GM18526 (cell line): Measurements from ENCODE around the gene ARMC3.

Source experiments
- POLR2A ChIP-seq: IDR thresholded peaks from 3 replicates; pipeline ENCODE4 v1.6.1; 2011; ENCODE audit not compliant: insufficient read length; ENCODE audit errors: extremely low read depth

ARMC3 gene

DNA sequence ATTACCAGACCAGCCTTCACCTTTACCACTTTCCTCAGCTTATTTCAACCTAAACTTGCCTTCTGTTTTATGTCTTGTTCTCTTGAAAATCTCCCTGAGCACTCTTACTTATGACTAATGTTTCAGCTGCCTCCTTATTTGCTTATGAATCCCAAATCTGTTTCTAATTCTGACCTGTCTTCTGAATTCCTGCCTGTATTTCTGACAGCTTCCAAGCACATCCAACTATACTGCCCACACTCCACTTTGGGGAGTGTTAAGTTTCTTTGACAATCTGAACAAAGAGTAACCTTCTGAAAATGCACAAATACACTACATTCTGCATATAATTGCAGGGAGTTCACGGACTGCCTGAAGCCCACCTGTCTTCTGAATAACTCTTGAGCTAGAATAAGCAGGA, 48.7 kb downstream of the ARMC3 start:
- TF ChIP-seq POLR2A, result no peak

DNA sequence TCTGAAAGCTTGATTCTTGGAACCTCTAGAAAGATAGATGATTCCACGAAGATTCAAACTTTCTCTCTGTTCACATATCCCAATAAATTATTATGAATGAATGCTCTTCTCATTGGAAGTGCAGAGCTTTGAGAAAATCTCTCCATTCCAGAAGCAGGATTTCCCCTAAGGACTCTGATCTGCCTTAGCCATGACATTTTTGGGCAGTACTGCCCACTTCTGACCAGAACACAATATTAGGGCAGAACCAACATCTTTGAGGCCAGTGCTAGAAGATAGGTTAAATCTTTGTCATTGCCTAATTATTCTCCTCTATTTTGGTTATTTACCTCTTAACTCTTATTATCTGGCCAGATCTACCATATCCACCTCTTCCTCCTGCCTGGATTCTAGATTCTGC, 49.9 kb downstream of the ARMC3 start:
- no peak for TF ChIP-seq POLR2A

DNA sequence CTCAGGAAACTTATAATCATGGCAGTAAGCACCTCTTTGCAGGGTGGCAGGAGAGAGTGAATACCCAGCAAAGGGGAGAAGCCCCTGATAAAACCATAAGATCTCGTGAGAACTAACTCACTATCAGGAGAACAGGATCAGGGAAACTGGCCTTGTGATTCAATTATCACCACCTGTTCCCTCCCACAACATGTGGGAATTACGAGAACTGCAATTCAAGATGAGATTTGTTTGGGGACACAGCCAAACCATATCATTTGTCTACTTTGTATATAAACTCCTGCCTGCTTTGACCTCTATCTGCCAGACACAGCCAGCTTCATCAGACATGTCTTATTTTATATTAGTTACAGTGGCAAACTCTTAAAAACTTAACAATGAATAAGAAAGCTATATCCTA, 50.4 kb downstream of the ARMC3 start:
- no peak for TF ChIP-seq POLR2A

DNA sequence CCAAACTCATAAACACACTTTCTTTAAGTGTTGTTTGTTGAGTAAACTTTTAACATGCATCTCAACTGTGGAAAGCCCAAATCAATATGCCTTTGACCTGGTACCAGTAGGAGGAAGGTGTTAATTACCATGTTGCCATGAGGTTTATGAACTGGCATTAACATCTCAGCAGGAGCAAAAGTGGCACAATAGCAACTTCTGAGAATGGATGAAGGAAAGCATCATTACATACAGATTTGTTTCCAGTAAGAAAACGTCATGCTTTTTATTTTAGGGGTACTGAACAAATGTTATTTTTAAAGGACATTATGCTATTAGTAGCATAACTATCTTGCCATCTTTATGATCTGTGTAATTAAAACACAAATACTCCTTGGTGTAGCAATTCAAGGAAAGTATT, 51.1 kb downstream of the ARMC3 start:
- TF ChIP-seq POLR2A, result no peak

DNA sequence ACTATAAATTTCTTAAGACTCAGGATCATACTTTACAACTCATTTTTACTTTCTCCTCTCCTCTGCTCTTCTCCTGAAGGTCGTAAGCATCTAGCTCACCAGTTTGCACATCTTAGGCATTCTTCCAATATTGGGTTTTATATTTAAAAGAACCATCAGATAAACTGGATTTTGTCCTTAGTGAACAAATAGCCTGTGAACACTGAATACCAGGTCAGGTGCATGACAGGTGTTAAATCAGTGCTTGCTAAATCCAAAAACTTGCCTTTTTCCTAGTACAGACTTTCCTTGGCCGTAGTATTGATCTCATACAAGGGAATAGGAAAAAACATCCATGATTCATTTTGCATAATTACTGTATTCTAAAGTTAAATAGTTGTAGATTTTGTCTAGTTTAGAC, 53.0 kb downstream of the ARMC3 start:
- no peak for TF ChIP-seq POLR2A

DNA sequence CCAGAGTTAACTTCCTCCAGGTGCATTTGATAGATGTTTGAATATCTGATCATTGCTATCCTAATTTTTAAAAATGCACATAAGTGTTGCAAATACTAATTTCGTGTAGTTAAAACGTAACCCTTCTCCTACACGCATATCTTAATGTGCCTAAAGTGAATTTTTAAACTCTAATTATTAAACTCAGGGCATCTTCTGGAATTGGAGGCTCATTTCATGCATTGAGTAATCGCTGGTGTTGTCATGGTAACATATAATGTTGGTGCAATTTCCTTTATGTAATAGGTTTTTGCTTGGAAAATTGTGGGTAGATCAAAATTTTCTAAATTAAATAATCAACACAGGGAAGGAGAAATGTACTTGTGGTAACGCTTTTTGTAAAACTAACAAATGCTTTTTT, 56.2 kb downstream of the ARMC3 start:
- TF ChIP-seq POLR2A, result no peak

DNA sequence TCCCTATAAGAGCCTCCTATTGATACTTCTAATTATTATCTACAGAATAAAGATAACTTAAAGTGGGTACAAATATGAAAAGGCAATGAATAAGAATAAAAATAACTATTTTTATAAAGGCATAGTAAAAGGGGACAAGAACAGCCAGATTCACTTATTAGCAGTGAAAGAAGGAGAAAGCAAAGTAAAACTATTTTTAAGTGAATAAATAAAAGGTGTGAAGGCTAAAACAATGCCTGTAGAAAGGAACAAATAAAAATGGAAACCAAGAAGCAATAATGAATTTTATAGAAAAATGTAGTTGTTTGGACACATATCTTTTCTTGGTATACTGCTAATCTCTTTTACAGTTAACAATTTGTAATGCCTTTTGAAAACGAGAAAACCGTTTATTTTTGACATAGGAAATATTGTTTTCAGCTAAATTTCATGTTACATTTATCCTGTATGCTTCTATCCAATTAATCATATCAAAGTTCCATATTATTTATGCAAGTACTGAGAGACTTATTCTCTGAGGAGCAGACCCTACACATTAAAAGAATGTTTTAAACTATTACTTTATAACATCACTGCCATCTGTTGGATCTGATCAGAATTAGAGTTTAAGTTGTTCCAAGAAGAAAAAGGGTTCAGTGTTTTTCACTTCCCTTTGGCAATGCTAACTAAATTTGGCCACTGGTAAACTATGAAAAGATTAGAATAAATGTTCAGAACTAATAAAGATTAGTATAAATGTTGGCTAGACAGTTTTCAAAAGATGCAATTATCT, 59.1 kb downstream of the ARMC3 start:
- no peak for TF ChIP-seq POLR2A

DNA sequence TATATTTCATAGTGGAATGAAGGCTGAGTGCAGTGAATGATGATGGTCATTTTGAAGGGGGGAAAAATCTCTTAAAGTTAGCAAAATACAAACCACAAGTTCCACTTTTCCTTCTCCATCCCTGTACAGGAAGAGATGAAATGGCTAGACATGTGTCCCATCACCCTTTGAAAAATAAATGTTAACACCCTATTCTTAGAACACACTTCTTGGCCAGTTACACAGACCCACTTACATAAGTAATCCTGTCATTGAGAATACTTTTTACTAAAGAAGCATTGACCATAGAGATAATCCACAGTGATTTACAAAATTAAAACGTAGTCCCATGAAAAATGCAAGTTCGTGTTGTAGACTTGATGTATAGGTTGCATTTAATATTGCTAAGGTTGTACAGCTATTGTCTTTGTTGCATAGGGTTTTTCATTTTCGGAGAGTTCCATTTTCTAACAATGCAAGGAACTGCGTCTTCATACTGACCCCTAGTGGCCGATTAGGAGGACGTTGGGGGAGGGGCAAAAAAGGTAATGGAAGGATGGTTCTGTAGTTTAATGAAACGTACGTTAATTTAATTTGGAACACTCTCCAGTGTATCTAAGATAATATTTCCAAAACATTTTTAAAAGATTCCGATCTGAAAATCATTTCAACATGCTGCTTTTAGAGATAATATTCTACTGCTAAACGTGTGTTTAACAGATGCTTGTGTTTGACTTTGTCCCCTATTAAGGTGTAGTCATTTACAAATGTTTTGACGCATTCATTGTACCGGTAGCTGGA, 60.9 kb downstream of the ARMC3 start:
- no peak for TF ChIP-seq POLR2A

DNA sequence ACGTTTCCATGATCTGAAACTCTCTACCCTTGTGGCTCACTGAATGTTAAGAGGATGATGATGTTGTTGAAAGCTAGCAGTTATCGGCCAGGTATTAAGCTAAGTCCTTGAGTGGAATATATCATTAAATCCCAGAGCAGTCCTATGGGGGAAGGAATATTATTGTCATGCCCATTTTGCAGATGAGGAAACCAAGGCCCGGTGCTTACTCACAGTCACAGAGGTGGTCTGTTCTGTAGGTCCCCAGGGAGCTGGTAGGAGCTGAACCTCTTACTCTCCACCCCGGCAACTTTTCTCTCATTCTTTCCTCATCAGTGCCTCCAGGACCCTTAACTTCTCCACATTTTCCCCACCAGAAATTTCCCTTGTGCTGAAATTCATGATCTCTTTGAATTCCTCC, 62.6 kb downstream of the ARMC3 start:
- TF ChIP-seq POLR2A, result no peak

DNA sequence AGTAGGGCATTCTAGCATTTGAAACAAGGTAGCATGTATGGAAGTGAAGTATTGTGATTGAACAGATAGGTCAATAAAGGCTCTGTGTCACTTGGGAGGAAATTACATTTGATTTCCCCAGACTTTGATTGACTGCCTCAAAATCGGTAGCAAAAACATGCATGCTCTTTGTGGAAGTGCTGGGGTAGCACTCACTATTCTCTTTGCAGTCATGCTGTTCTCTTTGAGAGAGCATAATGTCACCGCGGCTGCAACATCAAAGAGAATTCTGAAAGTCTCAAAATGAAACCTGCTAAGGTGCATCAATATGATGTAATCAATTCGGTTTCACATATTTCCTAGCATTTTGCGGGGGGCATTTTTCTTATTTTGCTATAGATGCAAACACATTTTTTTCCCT, 64.2 kb downstream of the ARMC3 start:
- TF ChIP-seq POLR2A, result no peak

DNA sequence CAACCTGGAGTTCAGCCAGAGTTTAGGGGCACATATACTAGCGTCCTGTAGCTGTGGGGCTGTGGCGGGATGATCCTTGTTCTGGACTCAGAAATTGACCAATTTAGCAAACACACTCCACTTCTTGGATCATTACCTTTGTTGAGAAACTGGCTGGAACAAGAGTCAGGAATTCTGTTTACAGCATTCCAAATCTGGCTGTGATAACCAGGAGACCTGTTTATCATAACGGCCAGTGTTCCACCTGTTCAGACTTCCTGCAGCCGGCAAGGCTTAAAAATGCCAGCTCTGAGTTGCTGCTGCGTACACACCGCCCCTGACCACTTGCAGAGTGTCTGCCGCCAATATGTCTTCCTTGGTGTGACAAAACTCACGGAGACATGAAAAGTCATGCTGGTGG, 64.8 kb downstream of the ARMC3 start:
- no peak for TF ChIP-seq POLR2A

DNA sequence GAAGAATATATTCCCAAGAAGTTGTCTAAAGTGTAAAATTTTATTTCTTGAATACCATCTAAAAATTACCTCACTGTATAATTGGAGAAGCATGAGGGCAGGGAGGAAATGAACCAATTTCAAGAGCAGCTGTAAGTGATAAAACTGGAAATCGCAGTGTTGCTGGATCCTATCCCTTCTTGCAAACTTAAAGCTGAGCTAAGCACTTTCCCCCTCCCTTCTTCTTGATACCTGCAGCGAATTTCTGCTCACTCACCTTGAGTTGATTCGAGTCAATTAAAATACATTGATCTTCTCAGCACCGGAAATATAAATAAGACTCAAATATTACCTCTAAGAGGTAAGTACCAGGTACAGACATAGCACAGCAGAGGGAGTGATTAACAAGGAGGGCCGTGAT, 65.5 kb downstream of the ARMC3 start:
- no peak for TF ChIP-seq POLR2A

DNA sequence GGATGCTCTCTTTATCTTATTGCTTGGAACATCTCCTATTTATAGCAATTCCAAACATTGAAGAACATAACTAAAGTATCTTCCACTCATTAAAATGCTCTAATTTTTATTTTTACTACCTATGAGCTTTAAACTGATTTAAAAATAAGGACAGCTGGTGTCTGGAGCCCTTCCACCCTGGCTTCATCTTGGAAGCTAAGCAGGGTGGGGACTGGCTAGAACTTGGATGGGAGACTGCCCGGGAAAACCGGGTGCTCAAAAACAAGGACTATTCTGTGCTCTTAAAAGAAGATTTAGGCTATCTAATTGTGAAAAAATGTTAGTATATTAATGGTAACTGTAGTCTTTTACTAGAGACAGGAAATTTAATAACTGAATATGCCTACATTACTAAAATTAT, 69.2 kb downstream of the ARMC3 start:
- no peak for TF ChIP-seq POLR2A

DNA sequence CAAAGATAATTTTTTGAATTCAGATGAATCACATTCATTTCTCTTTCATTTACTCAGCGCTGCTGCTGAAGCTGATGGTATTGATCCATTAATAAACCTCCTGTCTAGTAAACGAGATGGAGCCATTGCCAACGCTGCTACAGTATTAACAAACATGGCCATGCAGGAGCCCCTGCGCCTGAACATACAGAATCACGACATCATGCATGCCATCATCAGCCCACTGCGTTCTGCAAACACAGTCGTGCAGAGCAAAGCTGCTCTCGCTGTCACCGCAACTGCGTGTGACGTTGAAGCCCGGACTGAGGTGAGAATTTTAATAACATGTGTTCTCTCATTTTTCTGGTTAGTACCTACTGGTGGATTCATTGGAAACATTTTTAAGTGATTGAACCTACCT, 70.2 kb downstream of the ARMC3 start:
- TF ChIP-seq POLR2A, result no peak

DNA sequence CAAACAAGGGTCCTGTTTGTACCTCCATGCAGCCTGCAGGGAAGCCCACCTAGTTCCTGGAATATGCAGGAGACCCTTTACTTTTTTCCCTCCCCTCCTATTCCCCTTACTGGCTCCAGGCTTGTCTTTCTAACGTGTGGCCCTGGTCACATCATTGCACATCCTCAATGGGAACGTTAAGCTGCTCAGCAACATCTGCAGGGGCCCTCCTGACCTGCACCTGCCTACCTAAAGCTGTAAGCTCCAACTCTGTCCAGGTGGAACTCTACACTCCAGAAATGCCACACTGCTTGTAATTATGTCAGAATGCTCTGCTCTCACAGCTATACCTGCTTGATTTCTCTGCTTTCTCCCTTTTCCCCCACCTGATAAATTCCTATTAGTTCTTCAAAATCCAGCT, 72.1 kb downstream of the ARMC3 start:
- no peak for TF ChIP-seq POLR2A

DNA sequence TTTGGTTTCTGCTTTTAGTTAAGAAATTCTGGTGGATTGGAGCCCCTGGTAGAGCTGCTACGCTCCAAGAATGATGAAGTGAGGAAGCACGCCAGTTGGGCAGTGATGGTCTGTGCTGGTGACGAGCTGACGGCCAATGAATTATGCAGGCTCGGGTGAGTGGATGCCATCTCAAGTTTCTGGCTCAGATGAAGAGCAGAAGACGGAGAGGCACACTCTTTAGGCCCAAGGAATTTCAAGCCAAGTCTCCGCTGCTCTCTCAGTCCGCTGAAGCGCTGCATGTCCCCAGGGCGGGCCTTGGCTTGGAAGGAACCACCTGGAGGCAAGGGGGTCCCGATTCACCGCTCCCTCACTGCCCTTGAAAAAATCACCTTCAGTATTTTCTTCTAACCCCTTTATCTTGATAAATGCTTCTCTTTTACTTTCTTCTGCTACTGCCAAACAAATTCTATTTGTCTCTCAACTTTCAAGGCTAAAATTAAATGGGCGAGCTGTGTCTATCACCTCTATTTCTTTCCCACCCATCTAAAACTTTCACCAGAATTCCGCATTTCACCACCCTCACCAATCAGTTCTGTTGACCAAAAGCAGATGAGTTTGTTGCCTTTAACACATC, 74.2 kb downstream of the ARMC3 start:
- no peak for TF ChIP-seq POLR2A
